ENCODE data around the gene FCN3.
A peak's percentile ranks its signal among the peaks of the same experiment; 100 is the strongest.

Gene FCN3

DNA sequence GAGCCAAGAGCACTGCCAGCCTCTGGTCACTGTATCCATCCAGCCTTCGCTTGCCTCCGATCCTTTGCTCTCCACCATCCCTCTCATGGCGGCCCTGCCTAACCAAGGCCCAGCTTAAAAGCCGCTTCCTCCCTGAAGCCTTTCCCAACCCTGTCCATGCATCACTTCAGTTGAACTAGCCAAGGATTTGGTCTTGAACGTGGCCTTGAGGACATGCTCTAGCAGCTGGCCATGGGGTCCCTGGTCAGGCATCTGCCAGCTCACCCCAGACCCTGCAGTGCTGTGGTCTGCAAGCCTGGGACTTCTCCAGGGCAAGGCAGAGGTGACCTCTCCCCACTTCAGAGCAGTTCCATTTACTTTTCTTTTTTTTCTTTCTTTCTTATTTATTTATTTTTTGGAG, 37.9 kb downstream of the FCN3 start:
- DNase-seq: no peak

DNA sequence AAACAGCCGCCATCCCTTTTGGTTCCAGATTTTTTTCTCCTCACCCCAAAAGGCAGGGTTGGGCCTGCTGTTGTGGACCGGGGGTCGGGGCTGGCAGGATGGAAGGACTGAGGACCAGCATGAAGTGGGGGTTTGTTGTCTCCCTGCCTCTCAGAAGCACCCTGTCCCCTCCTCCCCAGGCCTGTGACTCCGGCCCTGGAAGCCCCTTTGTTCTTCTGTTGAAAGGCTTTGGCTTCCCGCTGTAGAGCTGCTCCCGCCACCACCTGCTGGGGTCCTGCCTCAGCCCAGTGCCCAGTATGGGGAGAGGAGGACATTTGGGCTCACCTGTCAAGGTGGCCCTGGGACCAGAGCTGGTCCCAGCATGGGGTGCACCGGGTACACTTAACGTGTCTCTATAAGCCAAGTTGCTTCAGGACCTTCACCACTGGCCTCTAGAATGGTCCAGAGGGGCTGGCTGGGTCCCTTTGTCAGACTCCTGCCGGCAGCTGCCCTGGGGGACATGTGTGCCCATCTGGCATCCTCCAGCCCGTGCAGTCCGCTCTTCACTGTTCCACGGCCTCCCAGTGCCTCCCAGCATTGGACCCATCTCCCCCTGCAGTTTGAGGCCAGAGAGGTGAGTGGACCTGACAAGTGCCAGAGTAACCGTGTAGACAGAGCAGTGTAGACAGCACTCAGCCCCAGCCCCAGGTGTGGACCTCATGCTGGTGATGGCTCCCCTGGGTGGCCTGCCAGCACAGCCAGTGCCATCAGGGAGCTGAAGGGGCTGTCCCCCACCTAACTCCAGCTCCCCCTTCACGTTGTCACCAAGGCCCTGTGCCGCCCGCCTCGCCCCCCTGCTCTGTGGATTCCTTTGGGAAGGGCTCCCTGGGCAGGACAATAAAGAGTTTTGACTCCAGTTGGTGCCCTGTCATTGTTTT, 38.9 kb downstream of the FCN3 start:
- DNase-seq: no peak

DNA sequence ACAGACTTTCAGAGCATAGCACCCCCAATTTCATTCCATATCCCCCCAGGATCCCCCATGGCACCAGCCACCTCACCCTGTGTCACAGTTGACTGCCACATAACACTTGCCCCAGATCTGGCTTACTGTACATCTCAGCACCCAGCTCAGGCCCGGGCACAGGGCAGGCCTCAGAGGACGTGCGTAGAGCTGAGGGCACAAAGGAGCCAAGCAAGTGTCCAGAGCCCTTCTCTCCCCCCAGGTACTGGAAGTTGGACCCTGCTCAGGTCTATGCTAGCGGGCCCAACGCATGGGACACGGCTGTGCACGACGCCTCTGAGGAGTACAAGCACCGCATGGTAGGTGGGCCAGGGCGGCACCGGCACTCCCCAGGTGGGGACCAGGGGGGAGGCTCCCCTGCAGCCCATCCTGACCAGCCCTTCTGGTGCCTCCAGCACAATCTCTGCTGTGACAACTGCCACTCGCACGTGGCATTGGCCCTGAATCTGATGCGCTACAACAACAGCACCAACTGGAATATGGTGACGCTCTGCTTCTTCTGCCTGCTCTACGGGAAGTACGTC, 40.8 kb downstream of the FCN3 start:
- no peak for DNase-seq

DNA sequence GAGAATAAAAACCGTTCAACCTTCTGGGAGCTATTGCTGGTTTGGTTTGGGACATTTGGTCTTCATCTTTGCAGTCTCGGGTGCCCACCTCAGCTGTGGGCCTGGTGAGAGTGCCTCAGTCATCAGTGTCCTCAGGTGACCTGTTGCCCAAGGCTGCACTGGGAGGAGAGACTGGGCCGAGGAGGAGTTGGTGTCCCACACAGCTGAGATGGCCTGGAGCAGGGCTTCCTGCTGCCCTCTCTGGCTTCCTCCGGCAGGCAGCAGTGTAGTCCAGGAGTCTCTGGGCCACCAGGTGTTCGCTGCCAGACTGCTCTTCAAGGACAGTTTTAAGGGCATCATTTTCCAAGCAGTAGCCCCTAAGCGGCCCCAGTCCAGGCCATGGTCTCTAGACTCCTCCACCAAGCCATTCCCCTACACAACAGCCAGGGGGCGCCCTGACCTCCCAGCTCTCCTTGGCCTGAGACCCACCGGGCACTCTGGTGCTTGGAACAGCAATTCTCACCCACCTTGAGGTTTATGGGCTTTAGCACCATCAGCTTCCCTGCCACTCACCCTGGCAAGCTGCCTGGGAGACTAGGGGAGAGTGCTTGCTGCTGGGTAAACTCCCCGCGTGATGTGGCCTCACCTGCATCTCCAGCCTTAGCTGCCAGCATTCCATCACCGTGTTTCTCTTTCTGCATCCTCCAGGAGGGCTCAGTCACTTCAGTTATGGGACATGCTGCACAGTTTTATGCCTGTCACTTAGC, 41.9 kb downstream of the FCN3 start:
- DNase-seq: peak; percentile 43 to 52

DNA sequence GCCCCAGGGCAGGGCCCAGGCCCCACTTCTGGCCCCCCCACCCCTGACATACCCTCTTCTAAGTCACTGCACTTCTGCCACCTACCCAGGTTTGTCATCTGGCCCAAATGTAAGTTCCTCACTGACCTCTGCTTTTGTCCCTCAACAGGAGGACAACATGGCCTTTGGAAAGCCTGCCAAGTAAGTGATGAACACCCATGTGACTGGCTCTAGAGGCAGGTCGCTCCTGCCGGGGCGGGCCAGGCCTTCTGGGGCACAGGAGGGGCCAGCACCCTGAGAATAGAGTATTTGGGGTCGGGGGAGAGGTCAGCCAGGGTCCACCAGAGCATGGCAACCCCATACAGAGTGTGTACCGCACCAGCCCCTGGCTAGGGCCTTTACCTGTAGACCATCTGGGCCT, 42.7 kb downstream of the FCN3 start:
- DNase-seq: no peak

DNA sequence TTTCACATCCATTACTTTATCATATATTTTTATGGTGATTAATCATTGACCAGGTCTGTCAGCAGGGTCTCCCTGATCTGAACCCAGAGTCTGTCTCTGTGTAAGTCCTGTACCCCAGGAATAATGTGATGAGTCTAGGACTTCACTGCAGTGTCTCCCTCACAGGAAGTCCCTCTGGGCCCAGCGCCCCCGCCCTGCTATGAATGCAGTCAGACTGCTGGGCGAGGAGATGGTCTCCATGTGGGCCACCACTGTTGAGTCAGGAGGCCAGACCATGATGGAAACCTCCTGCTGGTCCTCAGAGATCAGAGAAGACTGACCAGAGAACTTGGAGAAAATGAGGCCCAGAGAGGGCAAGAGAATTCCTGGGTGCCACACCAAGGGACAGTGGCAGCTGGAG, 43.2 kb downstream of the FCN3 start:
- DNase-seq: no peak

DNA sequence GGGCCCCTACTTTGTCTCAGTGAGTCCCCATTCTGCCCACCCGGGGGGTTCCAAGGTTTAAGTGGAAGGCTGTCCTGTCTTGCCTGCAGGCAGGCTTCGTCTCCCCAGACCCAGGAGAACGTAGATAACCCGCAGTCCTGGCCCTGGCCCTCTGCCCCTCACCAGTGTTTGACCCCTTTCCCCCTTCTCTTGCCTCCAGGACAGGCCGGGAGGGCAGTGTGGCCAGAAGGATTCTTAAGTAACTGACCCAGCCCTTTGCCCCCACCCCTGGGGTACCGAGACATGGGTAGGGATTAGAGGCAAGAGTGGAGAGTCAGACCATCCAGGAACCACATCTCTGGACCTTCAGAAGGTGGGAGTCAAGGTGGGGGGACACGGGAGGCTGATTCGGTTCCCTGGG, 43.8 kb downstream of the FCN3 start:
- no peak for DNase-seq

DNA sequence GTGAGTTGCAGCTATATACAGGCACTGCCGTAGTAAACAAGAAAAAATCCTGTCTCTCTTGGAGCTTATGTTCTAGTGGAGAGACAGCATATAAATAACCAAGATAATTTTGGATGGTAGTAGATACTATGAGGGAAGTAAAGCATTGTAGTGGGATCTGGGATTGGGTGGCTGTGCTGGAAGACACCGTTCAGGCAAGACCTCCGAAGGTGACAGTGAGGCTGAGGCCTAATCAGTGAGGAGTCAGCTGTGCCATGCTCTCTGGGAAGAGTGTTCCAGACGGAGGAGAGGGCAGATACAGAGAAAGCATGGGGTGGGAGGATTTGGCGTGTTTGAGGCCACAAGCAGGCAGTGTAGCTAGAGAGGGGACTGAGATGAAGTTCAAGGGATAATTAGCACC, 46.7 kb downstream of the FCN3 start:
- no peak for DNase-seq

DNA sequence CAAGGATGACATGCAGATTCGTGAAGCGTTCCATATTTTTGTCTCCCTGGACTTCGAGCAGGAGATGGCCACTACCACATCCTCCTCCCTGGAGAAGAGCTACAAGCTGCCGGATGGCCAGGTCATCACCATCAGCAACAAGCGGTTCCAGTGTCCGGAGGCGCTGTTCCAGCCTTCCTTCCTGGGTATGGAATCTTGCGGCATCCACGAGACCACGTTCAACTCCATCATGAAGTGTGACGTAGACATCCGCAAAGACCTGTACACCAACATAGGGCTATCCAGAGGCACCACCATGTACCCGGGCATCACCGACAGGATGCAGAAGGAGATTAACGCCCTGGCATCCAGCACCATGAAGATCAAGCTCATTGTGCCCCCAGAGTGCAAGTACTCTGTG, 49.3 kb downstream of the FCN3 start:
- no peak for DNase-seq

DNA sequence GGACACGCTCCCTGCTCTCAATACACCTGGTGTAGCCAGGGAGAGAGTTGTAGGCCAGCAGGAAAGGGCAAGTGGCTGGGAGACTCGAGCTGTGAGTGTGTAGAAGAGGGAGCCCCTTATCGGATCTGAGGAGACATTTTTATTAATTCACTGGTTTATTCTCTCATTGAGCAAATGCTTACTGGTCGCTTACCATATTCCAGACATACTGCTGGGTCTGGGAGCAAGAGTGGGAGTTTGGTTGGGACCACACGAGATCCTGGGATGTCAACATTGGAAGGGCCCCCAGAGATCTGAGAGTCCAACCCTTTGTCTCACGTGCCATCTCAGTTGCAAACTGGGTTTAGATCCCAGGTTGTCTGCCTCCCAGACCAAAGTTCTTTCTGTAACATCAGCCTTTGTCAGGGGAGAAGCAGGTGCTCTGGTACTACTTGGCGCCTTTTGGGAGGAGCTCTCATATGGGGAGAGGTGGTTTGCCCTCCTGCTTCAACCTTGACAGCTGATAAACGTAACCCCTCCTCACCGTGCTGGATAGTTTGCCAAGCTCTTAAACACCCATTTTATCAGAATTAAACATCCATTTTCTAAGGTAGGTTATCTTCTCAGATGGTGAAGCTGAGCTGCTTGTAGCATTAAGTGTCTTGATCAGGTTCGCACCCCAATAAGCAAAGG, 51.9 kb downstream of the FCN3 start:
- no peak for DNase-seq

DNA sequence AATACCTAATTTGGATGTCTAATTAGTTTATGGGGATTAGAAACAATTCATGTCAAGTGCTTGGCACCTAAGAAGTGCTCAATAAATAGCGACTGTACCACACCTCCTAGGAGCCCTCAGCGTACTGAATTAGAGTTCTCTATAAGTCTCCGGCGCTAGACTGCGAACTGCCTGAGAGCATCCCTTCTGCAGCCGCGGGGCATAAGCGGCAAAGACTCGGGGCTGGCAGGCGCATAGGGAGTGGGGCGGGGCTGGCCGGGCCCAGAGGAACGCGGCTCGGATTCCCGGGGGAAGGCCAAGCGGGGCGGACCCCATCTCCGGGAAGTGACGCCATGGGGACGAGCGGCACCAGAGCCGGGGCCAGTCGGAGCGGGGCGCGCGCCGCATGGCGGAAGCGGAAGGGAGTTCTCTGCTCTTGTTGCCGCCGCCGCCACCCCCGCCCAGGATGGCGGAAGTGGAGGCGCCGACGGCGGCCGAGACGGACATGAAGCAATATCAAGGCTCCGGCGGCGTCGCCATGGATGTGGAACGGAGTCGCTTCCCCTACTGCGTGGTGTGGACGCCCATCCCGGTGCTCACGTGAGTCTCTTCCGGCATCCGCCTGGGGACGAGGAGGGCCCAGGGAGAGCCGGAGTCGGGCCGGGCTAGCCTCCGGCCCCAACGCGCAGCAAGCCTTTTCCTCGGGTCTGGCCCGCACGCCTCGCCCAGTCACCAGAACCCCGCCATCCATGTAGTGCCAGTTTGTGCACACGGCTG, 52.6 kb downstream of the FCN3 start, which contains the start of gene TMEM222:
TMEM222 (plus strand) TSS at position 351 of the 756 bp plus-strand sequence; CDS start at position 386, 35 bp downstream.
- peak; percentile 95 to 96 for DNase-seq

All from activated CD4-positive, alpha-beta T cell treated with anti-CD3 and anti-CD28 coated beads, Interleukin-2, amount 50 U/mL, for 4 hours (primary cell).